ENCODE results near the gene YPEL3.

DNA sequence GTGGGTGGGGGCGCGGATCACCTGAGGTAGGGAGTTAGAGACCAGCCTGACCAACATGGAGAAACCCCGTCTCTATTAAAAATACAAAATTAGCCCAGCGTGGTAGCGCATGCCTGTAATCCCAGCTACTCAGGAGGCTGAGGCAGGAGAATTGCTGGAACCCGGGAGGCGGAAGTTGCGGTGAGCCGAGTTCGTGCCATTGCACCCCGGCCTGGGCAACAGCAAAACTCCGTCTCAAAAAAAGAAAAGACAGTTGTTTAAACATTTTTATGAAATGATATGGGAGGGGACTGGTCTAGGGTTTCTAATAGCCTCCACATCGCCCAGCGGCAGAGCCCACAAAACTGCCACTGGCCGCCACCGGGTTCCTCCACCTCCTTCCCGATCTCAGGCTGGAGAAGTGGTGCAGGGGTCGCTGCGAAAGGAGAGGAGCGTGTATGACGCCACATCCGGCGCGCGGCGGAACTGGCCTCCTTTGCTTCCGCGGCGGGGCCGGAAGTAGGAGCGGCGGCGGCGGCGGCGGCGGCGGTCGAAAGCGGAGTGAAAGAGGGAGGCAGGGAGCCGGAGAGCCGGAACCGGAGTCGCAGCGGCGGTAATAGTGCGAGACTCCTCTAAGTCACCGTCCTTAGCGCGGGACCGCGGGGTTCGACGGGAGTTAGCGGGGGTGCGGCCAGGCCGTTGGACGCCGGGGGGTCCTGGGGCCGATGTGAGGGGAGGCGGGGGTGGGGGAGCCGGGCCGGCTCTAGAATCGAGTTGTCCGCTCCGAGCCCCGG lies 20.3 kb downstream of the YPEL3 start, which contains the start of gene PPP4C:
- TF ChIP-seq, protein P1, sequence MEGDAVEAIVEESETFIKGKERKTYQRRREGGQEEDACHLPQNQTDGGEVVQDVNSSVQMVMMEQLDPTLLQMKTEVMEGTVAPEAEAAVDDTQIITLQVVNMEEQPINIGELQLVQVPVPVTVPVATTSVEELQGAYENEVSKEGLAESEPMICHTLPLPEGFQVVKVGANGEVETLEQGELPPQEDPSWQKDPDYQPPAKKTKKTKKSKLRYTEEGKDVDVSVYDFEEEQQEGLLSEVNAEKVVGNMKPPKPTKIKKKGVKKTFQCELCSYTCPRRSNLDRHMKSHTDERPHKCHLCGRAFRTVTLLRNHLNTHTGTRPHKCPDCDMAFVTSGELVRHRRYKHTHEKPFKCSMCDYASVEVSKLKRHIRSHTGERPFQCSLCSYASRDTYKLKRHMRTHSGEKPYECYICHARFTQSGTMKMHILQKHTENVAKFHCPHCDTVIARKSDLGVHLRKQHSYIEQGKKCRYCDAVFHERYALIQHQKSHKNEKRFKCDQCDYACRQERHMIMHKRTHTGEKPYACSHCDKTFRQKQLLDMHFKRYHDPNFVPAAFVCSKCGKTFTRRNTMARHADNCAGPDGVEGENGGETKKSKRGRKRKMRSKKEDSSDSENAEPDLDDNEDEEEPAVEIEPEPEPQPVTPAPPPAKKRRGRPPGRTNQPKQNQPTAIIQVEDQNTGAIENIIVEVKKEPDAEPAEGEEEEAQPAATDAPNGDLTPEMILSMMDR (IDR thresholded peaks at IDR 0.05), result no peak
- TF ChIP-seq POLR2AphosphoS5 (IDR thresholded peaks at IDR 0.05), result peak; percentile 69 to 91 (median 87)
